ENCODE measurements around the gene C6orf118.

- TF ChIP-seq REST (IDR thresholded peaks at IDR 0.05; ENCODE audit: insufficient read depth in 1 of 2, low read depth in 2 of 2, low read length in 2 of 2): no peak
- TF ChIP-seq POLR2AphosphoS5 (IDR thresholded peaks at IDR 0.05; ENCODE audit: low read depth, low read length): no peak
- TF ChIP-seq TAF1 (IDR thresholded peaks at IDR 0.05; ENCODE audit: borderline replicate concordance, insufficient read depth, low read length): no peak
Measured at GRCh38 chr6:165244524-165245247, 64.7 kb downstream of the C6orf118 start.

All from PFSK-1 (cell line).